Measurements from ENCODE around the gene RPL26.
"Not testable (repeated sequence)": the region's sequence is repeated elsewhere in the genome, so short reads cannot be mapped to it uniquely, and the experiment has no call there.

The RPL26 gene

DNA sequence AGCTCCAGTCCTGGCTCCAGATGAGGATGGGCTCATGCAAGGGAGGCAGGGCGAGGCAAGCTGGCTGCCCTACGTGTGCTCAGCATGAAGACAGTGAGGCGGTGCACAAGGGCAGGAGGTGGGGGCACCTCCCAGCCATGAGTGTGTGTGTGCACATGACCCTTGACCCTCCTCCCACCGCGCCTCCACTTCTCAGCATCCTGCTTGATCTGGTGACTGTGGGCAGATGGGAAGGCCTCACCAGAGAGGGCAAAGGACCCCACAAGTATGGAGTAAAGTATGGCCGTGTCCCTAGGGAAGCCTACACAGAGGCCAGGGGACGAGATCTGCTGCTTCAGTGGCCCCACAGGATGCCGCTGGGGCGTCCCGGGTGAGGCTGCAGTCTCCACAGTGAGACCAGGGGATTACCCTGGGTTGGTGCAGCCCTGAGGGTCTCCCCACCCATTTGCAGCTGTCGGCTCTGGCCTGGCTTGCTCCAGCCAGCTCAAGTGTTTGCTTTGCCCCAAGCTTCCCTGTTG, 22.6 kb upstream of the RPL26 start:
- no peak overlapping the region for H3K27ac ChIP-seq
- no peaks in the 10 kb centered on the region for H3K9me3 ChIP-seq (ENCODE audit: severe bottlenecking)
- no peaks in the 10 kb centered on the region for H3K36me3 ChIP-seq
- H3K4me3 ChIP-seq (ENCODE audit: low read depth, low read length): no peak overlapping the region
- TF ChIP-seq, protein P1, sequence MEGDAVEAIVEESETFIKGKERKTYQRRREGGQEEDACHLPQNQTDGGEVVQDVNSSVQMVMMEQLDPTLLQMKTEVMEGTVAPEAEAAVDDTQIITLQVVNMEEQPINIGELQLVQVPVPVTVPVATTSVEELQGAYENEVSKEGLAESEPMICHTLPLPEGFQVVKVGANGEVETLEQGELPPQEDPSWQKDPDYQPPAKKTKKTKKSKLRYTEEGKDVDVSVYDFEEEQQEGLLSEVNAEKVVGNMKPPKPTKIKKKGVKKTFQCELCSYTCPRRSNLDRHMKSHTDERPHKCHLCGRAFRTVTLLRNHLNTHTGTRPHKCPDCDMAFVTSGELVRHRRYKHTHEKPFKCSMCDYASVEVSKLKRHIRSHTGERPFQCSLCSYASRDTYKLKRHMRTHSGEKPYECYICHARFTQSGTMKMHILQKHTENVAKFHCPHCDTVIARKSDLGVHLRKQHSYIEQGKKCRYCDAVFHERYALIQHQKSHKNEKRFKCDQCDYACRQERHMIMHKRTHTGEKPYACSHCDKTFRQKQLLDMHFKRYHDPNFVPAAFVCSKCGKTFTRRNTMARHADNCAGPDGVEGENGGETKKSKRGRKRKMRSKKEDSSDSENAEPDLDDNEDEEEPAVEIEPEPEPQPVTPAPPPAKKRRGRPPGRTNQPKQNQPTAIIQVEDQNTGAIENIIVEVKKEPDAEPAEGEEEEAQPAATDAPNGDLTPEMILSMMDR (IDR thresholded peaks at IDR 0.05; ENCODE audit: low read depth, low read length): no peak
- DNase-seq: no peak
- no peaks in the 10 kb centered on the region for H3K27me3 ChIP-seq (ENCODE audit: insufficient read depth, low read depth, severe bottlenecking)

DNA sequence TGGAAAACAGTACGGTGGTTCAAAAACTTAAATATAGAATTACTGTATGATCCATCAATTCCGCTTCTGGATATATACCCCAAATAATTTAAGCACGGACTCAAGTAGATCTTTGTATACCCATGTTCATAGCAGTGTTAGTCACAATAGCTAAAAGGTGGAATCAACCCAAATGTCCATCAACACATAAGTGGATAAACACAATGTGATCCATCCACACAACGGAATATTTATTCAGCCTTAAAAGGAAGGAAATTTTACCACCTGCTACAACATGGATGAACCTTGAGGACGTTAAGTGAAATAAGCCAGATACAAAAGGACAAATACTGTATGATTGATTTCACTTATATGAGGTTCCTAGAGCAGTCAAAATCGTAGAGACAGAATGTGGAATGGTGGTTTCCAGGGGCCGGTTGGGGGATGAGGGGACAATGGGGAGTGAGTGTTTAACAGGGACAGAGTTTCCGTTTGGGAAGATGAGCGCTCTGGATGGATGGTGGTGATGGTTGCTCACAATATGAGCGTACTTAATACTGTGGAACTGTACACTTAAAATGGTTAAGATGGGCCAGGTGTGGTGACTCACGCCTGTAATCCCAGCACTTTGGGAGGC, 20.0 kb upstream of the RPL26 start:
- Histone ChIP-seq H3K9me3 (ENCODE audit: severe bottlenecking) (no peaks in the 10 kb centered on the region), H3K27ac (no peak overlapping the region), H3K27me3 (ENCODE audit: insufficient read depth, low read depth, severe bottlenecking) (no peaks in the 10 kb centered on the region), H3K4me3 (ENCODE audit: low read depth, low read length) (no peak overlapping the region), H3K36me3 (no peaks in the 10 kb centered on the region)
- TF ChIP-seq, protein P1 (IDR thresholded peaks at IDR 0.05; ENCODE audit: low read depth, low read length): no peak
- no peak for DNase-seq

DNA sequence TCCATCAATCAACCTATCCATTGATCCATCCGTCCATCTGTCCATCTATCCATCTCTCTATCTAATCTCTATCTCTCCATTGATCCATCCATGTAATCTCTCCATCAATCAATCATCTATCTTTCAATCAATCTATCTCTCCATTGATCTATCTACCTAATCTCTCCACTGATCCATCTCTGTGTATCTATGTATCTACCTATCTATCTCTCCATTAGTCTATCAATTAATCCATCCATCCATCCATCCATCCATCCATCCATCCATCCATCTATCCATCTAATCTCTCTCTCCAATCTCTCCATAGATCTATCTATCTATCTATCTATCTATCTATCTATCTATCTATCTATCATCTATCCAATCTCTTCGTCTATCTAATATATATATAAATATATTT, 18.1 kb upstream of the RPL26 start:
- Histone ChIP-seq H3K36me3 (no peaks in the 10 kb centered on the region), H3K4me3 (ENCODE audit: low read depth, low read length) (no peak overlapping the region), H3K9me3 (ENCODE audit: severe bottlenecking) (no peaks in the 10 kb centered on the region), H3K27me3 (ENCODE audit: insufficient read depth, low read depth, severe bottlenecking) (no peaks in the 10 kb centered on the region), H3K27ac (no peak overlapping the region)
- DNase-seq: no peak
- TF ChIP-seq, protein P1 (IDR thresholded peaks at IDR 0.05; ENCODE audit: low read depth, low read length): no peak

DNA sequence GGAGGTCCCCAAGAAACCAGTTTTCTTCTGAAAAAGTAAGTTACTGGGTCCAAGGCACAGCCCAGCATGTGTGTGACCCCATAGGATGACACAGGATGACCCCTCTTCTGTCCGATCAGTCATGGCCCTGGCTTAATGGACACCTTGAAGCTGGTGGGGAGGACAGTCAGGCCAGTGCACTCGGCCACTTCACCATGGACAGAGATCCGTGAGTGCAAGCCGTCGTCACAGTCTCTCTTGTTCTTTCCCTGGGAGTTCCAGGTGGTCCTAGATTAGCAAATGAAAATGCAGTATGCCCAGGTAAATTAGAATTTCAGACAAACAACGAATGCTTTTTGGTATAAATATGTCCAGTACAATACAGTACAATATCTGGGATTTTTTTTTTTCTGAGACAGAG, 16.0 kb upstream of the RPL26 start:
- no peaks in the 10 kb centered on the region for H3K9me3 ChIP-seq (ENCODE audit: severe bottlenecking)
- H3K27me3 ChIP-seq (ENCODE audit: insufficient read depth, low read depth, severe bottlenecking): no peaks in the 10 kb centered on the region
- H3K36me3 ChIP-seq: no peaks in the 10 kb centered on the region

DNA sequence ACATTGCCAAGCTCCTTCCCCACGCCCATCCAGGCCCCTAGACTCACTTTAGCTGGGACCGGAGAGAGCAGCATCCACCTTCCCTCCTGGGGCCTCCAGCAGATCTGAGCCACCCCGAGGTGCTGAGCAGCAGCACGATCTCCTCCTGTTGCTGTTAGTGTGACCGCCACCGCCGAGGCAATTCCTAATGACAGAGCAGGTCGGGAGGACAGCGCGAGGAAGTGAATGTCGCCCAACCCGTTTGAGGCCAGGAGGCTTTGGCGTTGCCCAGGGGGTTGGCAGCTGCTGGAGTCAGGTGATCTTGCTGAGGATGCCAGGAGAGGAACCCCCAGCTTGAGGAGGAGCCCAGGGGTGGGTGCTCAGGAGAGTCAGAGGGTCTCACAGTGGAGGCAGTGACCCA, 14.6 kb upstream of the RPL26 start, which contains the start of gene RNF222:
TSS of gene RNF222 (minus strand) at position 192 of the 400 bp plus-strand sequence. CDS start 4,366 bp downstream, outside the sequence.
- H3K27ac ChIP-seq: no peak within 1 kb of the TSS
- H3K27me3 ChIP-seq (ENCODE audit: insufficient read depth, low read depth, severe bottlenecking): no peaks in the 10 kb centered on the region
- DNase-seq: no peak
- H3K36me3 ChIP-seq: no peaks in the 10 kb centered on the region
- H3K4me3 ChIP-seq (ENCODE audit: low read depth, low read length): no peak within 1 kb of the TSS
- H3K9me3 ChIP-seq (ENCODE audit: severe bottlenecking): no peaks in the 10 kb centered on the region
- TF ChIP-seq, protein P1 (IDR thresholded peaks at IDR 0.05; ENCODE audit: low read depth, low read length): no peak

More for the DNA sequence above, 16.0 kb upstream of the RPL26 start:
- no peak for DNase-seq
- Histone ChIP-seq H3K27ac (no peak overlapping the region), H3K4me3 (ENCODE audit: low read depth, low read length) (no peak overlapping the region)
- TF ChIP-seq, protein P1 (IDR thresholded peaks at IDR 0.05; ENCODE audit: low read depth, low read length): no peak

DNA sequence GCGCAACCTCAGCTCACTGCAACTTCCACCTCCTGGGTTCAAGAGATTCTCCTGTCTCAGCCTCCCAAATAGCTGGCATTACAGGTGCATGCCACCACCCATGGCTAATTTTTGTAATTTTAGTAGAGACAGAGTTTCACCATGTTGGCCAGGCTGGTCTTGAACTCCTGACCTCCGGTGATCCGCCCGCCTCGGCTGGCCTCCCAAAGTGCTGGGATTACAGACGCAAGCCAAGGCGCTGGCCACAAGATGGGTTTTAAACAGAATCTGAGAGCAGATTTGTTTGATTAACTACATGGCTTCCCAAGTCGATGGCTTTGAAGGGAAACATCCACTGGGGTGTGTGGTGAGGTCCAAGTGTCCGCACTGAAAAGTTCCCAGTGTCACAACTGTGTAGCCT, 11.5 kb upstream of the RPL26 start:
- not testable (repeated sequence) for H3K27ac ChIP-seq; H3K4me3 ChIP-seq (ENCODE audit: low read depth, low read length); H3K9me3 ChIP-seq (ENCODE audit: severe bottlenecking); H3K27me3 ChIP-seq (ENCODE audit: insufficient read depth, low read depth, severe bottlenecking); DNase-seq; H3K36me3 ChIP-seq
